ENCODE measurements around the gene GPD2. TPM values are rescaled to one million over a fixed set of nuclear protein-coding genes. Genes with fewer than 3 reads are reported as not detected.

The GPD2 gene
- total RNA-seq, 1 donor from 2014 or later, result 19.1 TPM

GRCh38 chr2:156619021-156619539, 182.9 kb downstream of the GPD2 start:
- H3K4me3 ChIP-seq (ENCODE audit: low read depth, low read length), result no peak overlapping the region
- no peak for TF ChIP-seq CTCF (IDR thresholded peaks at IDR 0.05; ENCODE audit: insufficient read depth, low read length, poor library complexity, severe bottlenecking)
- DNase-seq (ENCODE audit: low read depth), result no peak
- H3K27me3 ChIP-seq (ENCODE audit: control insufficient read depth, insufficient read depth, low read length), result no peaks in the 10 kb centered on the region
- H3K36me3 ChIP-seq (ENCODE audit: control insufficient read depth, insufficient read depth, low read length), result no peaks in the 10 kb centered on the region

- Histone ChIP-seq H3K27me3 (ENCODE audit: control insufficient read depth, insufficient read depth, low read length) (no peaks in the 10 kb centered on the region), H3K36me3 (ENCODE audit: control insufficient read depth, insufficient read depth, low read length) (no peaks in the 10 kb centered on the region), H3K4me3 (ENCODE audit: low read depth, low read length) (no peak overlapping the region)
- no peak for DNase-seq (ENCODE audit: low read depth)
- TF ChIP-seq CTCF (IDR thresholded peaks at IDR 0.05; ENCODE audit: insufficient read depth, low read length, poor library complexity, severe bottlenecking), result no peak
Observed at GRCh38 chr2:156622491-156622890, 186.3 kb downstream of the GPD2 start.

GRCh38 chr2:156625360-156626170, 189.4 kb downstream of the GPD2 start:
- H3K27me3 ChIP-seq (ENCODE audit: control insufficient read depth, insufficient read depth, low read length), result no peaks in the 10 kb centered on the region
- H3K4me3 ChIP-seq (ENCODE audit: low read depth, low read length), result no peak overlapping the region
- DNase-seq (ENCODE audit: low read depth), result no peak
- TF ChIP-seq CTCF (IDR thresholded peaks at IDR 0.05; ENCODE audit: insufficient read depth, low read length, poor library complexity, severe bottlenecking), result no peak
- no peaks in the 10 kb centered on the region for H3K36me3 ChIP-seq (ENCODE audit: control insufficient read depth, insufficient read depth, low read length)

GRCh38 chr2:156626931-156627330, 190.8 kb downstream of the GPD2 start:
- Histone ChIP-seq H3K4me3 (ENCODE audit: low read depth, low read length) (no peak overlapping the region), H3K36me3 (ENCODE audit: control insufficient read depth, insufficient read depth, low read length) (no peaks in the 10 kb centered on the region), H3K27me3 (ENCODE audit: control insufficient read depth, insufficient read depth, low read length) (no peaks in the 10 kb centered on the region)
- TF ChIP-seq CTCF (IDR thresholded peaks at IDR 0.05; ENCODE audit: insufficient read depth, low read length, poor library complexity, severe bottlenecking), result no peak
- no peak for DNase-seq (ENCODE audit: low read depth)

- H3K27me3 ChIP-seq (ENCODE audit: control insufficient read depth, insufficient read depth, low read length), result no peaks in the 10 kb centered on the region
- no peaks in the 10 kb centered on the region for H3K36me3 ChIP-seq (ENCODE audit: control insufficient read depth, insufficient read depth, low read length)
- TF ChIP-seq CTCF (IDR thresholded peaks at IDR 0.05; ENCODE audit: insufficient read depth, low read length, poor library complexity, severe bottlenecking), result no peak
- DNase-seq (ENCODE audit: low read depth), result no peak
- H3K4me3 ChIP-seq (ENCODE audit: low read depth, low read length), result no peak overlapping the region
Observed at GRCh38 chr2:156630579-156631337, 194.6 kb downstream of the GPD2 start.

Data from kidney epithelial cell (primary cell).